T-helper 17 cell (primary cell): ENCODE results near the gene ZNF579. TPM values are rescaled to one million over a fixed set of nuclear protein-coding genes. Genes with fewer than 3 reads are reported as not detected.

Experiments
- ATAC-seq: fragments of 150-1000 bp; cut with Tn5 transposase; 2 replicates; pipeline ENCODE4 v1.10.0; 2021; ENCODE audit warnings: mild to moderate bottlenecking, moderate library complexity
- DNase-seq, 3 donors: peaks; one replicate each; pipeline versions ENCODE4 v3.0.0 to v3.0.0-alpha.2; 2020 to 2021
- H3K9me3 ChIP-seq: one replicate; pipeline ENCODE4 v1.7.0; 2013; ENCODE audit warnings: low read length, mild to moderate bottlenecking; ENCODE audit not compliant: control insufficient read depth, poor library complexity, severe bottlenecking
- H3K27ac Mint-ChIP-seq: one replicate; pipeline ENCODE4 v1.8.0; 2022; ENCODE audit warnings: mild to moderate bottlenecking, moderate library complexity, mixed read lengths
- H3K27me3 Mint-ChIP-seq: one replicate; pipeline ENCODE4 v1.8.0; 2022; ENCODE audit warnings: mixed read lengths
- H3K36me3 Mint-ChIP-seq: one replicate; pipeline ENCODE4 v1.8.0; 2022; ENCODE audit warnings: low read depth, mixed read lengths
- H3K4me1 Mint-ChIP-seq: one replicate; pipeline ENCODE4 v1.8.0; 2022; ENCODE audit warnings: mild to moderate bottlenecking, mixed read lengths
- H3K4me3 Mint-ChIP-seq: one replicate; pipeline ENCODE4 v1.8.0; 2022; ENCODE audit warnings: mild to moderate bottlenecking, moderate library complexity, mixed read lengths
- total RNA-seq, 4 donors: library from RNA in 2 of 4; stranded (reverse) in 2 of 4; gene quantifications; one replicate each; pipeline ENCODE4 v1.2.3 and lab custom pipeline; 2022 to 2026

The ZNF579 gene
- total RNA-seq, 2 donors from 2014 or later: 5.9 to 6.2 TPM

GRCh38 chr19:55559684-55560083 is 21.0 kb downstream of the ZNF579 start:
- no peaks in the 10 kb centered on the region for H3K9me3 ChIP-seq
- H3K4me3 Mint-ChIP-seq: no peak overlapping the region
- ATAC-seq (no peak), DNase-seq (no peak)
- peaks cover 23% of the 10 kb centered on the region for H3K27me3 Mint-ChIP-seq
- no peaks in the 10 kb centered on the region for H3K36me3 Mint-ChIP-seq
- H3K4me1 Mint-ChIP-seq: peaks cover 2% of the 10 kb centered on the region
- no peak overlapping the region for H3K27ac Mint-ChIP-seq

GRCh38 chr19:55554741-55555152 is 25.9 kb downstream of the ZNF579 start:
- peaks cover 37% of the 10 kb centered on the region for H3K27me3 Mint-ChIP-seq
- peaks cover 2% of the 10 kb centered on the region for H3K4me1 Mint-ChIP-seq
- H3K27ac Mint-ChIP-seq: peak overlapping the region; percentile 39
- no peaks in the 10 kb centered on the region for H3K9me3 ChIP-seq
- no peak overlapping the region for H3K4me3 Mint-ChIP-seq
- no peak for DNase-seq
- no peaks in the 10 kb centered on the region for H3K36me3 Mint-ChIP-seq
- ATAC-seq: no peak

- ATAC-seq: no peak
These were observed 26.3 kb downstream of the ZNF579 start for GRCh38 chr19:55554302-55554701.

DNA sequence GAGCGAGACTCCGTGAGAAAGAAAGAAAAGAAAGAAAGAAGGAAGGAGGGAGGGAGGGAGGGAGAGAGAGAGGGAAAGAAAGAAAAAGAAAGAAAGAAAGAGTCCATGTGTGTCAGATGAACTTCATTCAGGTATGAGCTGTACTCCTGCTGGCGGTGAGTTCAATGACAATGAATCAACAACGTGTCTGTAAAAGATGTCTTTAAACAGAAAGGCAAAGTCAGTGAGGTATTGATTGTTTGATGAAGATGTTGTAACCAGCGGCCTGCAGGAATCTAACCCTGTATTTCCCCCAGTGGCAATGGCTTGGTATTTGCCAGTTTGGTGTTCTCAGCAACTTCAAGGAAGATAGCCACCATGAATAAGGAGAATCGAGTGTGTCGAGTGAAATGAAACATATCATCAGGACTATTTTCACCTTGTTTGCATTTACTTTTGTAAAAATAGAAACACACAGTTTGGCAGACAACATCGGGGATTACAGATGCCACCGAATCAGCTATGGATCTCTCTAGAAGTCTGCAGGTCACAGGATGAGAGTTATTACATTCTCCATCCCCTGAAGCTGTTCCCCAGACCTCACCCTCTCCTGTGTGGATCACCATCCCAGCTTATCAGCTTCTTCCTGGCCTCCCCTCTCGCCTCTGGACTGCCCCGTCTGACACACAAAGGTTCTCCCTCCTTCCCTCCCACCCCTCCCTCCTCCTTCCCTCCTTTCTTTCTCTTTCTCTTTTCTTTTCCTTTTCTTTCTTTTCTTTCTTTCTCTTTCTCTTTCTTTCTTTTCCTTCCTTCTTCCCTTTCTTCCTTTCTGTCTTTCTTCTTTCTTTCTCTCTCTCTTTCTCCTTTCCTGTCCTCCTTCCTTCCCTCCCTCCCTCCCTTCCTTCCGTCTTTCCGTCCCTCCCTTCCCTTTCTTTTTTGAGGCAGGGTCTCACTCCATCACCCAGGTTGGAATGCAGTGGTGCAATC is 27.1 kb downstream of the ZNF579 start:
- Mint-ChIP-seq H3K4me3 (no peak overlapping the region), H3K27ac (no peak overlapping the region), H3K27me3 (peaks cover 31% of the 10 kb centered on the region), H3K4me1 (peaks cover 2% of the 10 kb centered on the region), H3K36me3 (no peaks in the 10 kb centered on the region)
- ATAC-seq: no peak
- DNase-seq: no peak
- H3K9me3 ChIP-seq: no peaks in the 10 kb centered on the region

More at GRCh38 chr19:55554302-55554701, 26.3 kb downstream of the ZNF579 start:
- Mint-ChIP-seq H3K4me3 (no peak overlapping the region), H3K36me3 (no peaks in the 10 kb centered on the region), H3K27me3 (peaks cover 34% of the 10 kb centered on the region), H3K4me1 (peaks cover 2% of the 10 kb centered on the region), H3K27ac (peak overlapping the region; percentile 39)
- H3K9me3 ChIP-seq: no peaks in the 10 kb centered on the region
- DNase-seq: no peak

GRCh38 chr19:55552620-55553019 is 28.0 kb downstream of the ZNF579 start:
- Mint-ChIP-seq H3K27ac (no peak overlapping the region), H3K36me3 (no peaks in the 10 kb centered on the region), H3K4me3 (no peak overlapping the region), H3K27me3 (peaks cover 39% of the 10 kb centered on the region), H3K4me1 (peaks cover 2% of the 10 kb centered on the region)
- DNase-seq: no peak
- no peak for ATAC-seq
- no peaks in the 10 kb centered on the region for H3K9me3 ChIP-seq

- no peak overlapping the region for H3K27ac Mint-ChIP-seq
- H3K4me3 Mint-ChIP-seq: no peak overlapping the region
- H3K36me3 Mint-ChIP-seq: peaks cover 2% of the 10 kb centered on the region
- ATAC-seq (no peak), DNase-seq (no peak)
- H3K27me3 Mint-ChIP-seq: peaks cover 43% of the 10 kb centered on the region
- no peaks in the 10 kb centered on the region for H3K4me1 Mint-ChIP-seq
- no peaks in the 10 kb centered on the region for H3K9me3 ChIP-seq
These were observed 28.4 kb downstream of the ZNF579 start for GRCh38 chr19:55552206-55552605.

DNA sequence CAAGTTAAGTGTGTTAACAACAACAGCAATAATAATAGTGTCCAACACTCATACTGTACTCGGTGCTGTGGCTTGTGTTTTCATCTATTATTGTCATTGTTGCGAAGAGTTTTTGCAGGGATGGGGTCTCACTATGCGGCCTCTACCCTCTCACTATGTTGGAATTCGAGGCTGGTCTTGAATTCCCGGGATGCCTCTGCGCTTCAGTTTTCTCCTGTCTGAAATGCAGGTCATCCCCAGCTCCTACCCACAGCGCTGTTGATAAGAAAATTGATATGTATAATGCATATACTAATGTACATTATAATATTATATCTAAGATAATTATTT is 30.4 kb downstream of the ZNF579 start:
- Mint-ChIP-seq H3K4me3 (no peak overlapping the region), H3K36me3 (peaks cover 7% of the 10 kb centered on the region)
- no peak for ATAC-seq

GRCh38 chr19:55549500-55550320 is 30.9 kb downstream of the ZNF579 start:
- no peak overlapping the region for H3K4me3 Mint-ChIP-seq
- H3K27me3 Mint-ChIP-seq: peaks cover 57% of the 10 kb centered on the region
- ATAC-seq: no peak
- DNase-seq: no peak
- H3K36me3 Mint-ChIP-seq: peaks cover 7% of the 10 kb centered on the region
- H3K9me3 ChIP-seq: no peaks in the 10 kb centered on the region
- no peaks in the 10 kb centered on the region for H3K4me1 Mint-ChIP-seq
- no peak overlapping the region for H3K27ac Mint-ChIP-seq

More for the DNA sequence above, 30.4 kb downstream of the ZNF579 start:
- no peak for DNase-seq
- Mint-ChIP-seq H3K27me3 (peaks cover 56% of the 10 kb centered on the region), H3K27ac (no peak overlapping the region), H3K4me1 (no peaks in the 10 kb centered on the region)
- no peaks in the 10 kb centered on the region for H3K9me3 ChIP-seq

GRCh38 chr19:55546822-55547614 is 33.6 kb downstream of the ZNF579 start:
- Mint-ChIP-seq H3K36me3 (peaks cover 7% of the 10 kb centered on the region), H3K27me3 (peaks cover 37% of the 10 kb centered on the region), H3K4me3 (no peak overlapping the region), H3K4me1 (no peaks in the 10 kb centered on the region), H3K27ac (no peak overlapping the region)
- DNase-seq (no peak), ATAC-seq (no peak)
- H3K9me3 ChIP-seq: no peaks in the 10 kb centered on the region

DNA sequence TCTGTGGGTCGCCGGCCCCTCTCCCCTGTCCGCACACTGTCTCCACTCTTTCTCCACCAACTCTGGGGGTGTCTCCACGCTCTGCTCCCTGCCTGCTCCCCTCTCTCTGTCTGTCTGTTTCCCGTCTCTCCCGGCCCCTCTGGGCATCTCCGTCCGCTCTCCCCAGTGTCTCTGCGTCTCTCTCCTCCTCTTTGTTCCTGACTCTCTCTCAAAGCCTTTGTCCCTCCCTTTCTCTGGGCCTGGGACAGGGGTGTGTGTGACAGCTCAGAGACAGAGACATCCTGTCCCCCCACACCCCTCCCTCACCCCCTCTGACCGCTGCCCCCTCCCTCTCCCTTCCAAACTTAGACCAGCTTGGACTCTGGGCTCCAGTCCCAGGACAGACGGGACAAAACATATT is 34.6 kb downstream of the ZNF579 start:
- Mint-ChIP-seq H3K4me3 (no peak overlapping the region), H3K36me3 (peaks cover 7% of the 10 kb centered on the region), H3K4me1 (no peaks in the 10 kb centered on the region), H3K27ac (no peak overlapping the region), H3K27me3 (peaks cover 30% of the 10 kb centered on the region)
- ATAC-seq: no peak
- H3K9me3 ChIP-seq: no peaks in the 10 kb centered on the region
- DNase-seq: no peak

GRCh38 chr19:55545443-55545842 is 35.2 kb downstream of the ZNF579 start, which contains the start of gene SBK3:
Gene SBK3 (minus strand): TSS chr19:55545543. CDS start chr19:55545543, 0 bp downstream.
- H3K27me3 Mint-ChIP-seq: peaks cover 28% of the 10 kb centered on the region
- no peak within 1 kb of the TSS for H3K4me3 Mint-ChIP-seq
- H3K9me3 ChIP-seq: no peaks in the 10 kb centered on the region
- H3K27ac Mint-ChIP-seq: no peak within 1 kb of the TSS
- peaks cover 7% of the 10 kb centered on the region for H3K36me3 Mint-ChIP-seq
- ATAC-seq (no peak), DNase-seq (no peak)
- no peaks in the 10 kb centered on the region for H3K4me1 Mint-ChIP-seq

DNA sequence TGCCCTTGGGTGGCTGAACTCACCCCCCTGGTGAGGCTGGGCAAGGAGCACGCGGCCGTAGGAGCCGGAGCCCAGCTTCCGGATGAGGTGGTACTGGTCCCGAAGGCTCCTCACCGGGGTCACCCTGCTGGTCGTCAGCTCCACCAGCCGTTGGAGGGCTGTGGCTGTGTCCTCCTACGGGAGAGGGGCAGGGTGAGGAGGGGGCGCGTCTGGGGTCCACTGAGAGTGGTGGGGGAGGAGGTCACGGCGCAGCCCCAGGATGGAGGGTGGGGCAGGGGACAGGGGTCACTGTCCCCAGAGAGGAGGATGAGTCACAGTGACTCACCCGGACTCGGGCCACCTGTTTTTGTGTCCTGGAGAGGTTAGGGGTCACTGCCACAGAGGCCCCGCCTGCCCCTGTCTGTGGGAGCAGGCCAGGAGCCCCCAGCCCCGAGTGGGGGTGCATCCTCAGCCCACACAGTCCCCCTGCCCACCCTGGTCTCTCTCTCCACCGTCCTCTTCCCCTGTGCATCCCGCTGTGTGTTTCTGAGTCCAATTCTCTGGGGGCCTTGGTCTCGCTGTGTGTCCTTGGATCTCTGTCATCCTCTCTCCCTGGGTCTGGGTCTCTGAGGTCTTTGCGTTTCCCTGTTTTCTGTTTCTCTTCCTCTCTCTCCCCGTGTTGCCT is 35.7 kb downstream of the ZNF579 start:
- Mint-ChIP-seq H3K4me1 (no peaks in the 10 kb centered on the region), H3K27me3 (peaks cover 28% of the 10 kb centered on the region), H3K4me3 (no peak overlapping the region)

More for the DNA sequence above, 35.7 kb downstream of the ZNF579 start:
- peaks cover 7% of the 10 kb centered on the region for H3K36me3 Mint-ChIP-seq
- DNase-seq (no peak), ATAC-seq (no peak)
- H3K9me3 ChIP-seq: no peaks in the 10 kb centered on the region
- no peak overlapping the region for H3K27ac Mint-ChIP-seq
